Suprapubic skin (tissue), 4 donors: ENCODE data around the gene PARD6G.

ENCODE experiments used
- CTCF ChIP-seq, 2 donors: fragments of 200-600 bp in 1 of 2; fragments of 450-650 bp in 1 of 2; sonication (generic) in 1 of 2; IDR thresholded peaks; one replicate each; pipeline ENCODE4 v1.5.1; 2016 to 2019; ENCODE audit warnings: antibody characterized with exemption in 2 of 2, mild to moderate bottlenecking in 1 of 2, moderate library complexity in 1 of 2
- POLR2A ChIP-seq, 2 donors: fragments of 450-650 bp; IDR thresholded peaks; one replicate each; pipeline ENCODE4 v1.6.1; 2017; ENCODE audit warnings: antibody characterized with exemption in 2 of 2, mild to moderate bottlenecking in 2 of 2, moderate library complexity in 2 of 2
- POLR2AphosphoS5 ChIP-seq, 3 donors: sonication (generic); formaldehyde crosslinking; IDR thresholded peaks; one replicate each; pipeline ENCODE4 v1.6.1; 2017; ENCODE audit warnings: antibody characterized with exemption in 3 of 3

GRCh38 chr18:80192653-80193385 is 54.5 kb downstream of the PARD6G start:
- no peak for TF ChIP-seq POLR2A (IDR thresholded peaks at IDR 0.05)
- no peak for TF ChIP-seq CTCF (IDR thresholded peaks at IDR 0.05)
- TF ChIP-seq POLR2AphosphoS5 (IDR thresholded peaks at IDR 0.05), result no peak
